AG10803 (cell line): ENCODE measurements around the gene SCYGR1.

Source experiments
- DNase-seq: peaks from one replicate; pipeline ENCODE4 v3.0.0; 2010; ENCODE audit warnings: low read depth
- H3K4me3 ChIP-seq: 2 replicates; pipeline ENCODE4 v1.5.1; 2011; ENCODE audit warnings: mild to moderate bottlenecking, low read length, control low read depth
- CTCF ChIP-seq: conservative IDR thresholded peaks from 2 replicates; pipeline ENCODE4 v1.5.1; 2011; ENCODE audit warnings: mild to moderate bottlenecking, low read length, control low read depth, inconsistent platforms

Gene SCYGR1

DNA sequence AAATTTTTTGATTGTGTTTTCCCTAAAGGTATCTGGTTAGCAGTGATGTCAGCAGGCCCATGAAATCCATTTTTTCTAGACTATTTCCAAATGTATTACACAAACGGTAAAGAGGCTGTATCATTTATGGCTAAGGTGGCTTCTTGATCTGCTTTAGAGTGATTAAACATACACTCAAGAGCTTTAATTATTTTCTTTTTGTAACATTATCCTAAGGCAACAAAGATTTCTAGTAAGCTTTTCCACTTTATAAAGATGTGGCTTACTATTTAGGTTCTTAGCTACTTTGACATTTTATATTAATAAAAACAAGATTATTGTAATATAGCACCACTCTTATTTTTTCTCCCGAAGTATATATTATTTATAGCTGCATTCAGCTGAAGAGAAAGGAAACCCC, 46.2 kb downstream of the SCYGR1 start:
- no peak for TF ChIP-seq CTCF
- no peak overlapping the region for H3K4me3 ChIP-seq
- no peak for DNase-seq

DNA sequence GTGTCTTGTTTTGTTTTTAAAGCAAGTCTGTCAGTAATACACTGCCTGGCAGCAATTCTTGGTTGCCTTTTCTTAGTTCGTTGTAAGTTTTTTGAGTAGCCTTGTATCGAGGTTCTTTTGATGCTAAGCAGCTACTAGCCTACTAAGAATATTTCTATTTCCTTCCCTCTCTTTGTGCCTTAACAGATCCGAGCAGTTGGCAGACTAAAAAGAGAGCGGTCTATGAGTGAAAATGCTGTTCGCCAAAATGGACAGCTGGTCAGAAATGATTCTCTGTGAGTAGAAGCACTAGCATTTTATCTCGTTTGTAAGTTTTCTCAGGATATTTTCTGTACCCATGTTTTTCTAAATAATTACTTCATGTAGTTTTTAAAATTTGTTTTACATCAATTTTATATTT, 47.6 kb downstream of the SCYGR1 start:
- no peak for TF ChIP-seq CTCF
- DNase-seq, result no peak
- no peak overlapping the region for H3K4me3 ChIP-seq

DNA sequence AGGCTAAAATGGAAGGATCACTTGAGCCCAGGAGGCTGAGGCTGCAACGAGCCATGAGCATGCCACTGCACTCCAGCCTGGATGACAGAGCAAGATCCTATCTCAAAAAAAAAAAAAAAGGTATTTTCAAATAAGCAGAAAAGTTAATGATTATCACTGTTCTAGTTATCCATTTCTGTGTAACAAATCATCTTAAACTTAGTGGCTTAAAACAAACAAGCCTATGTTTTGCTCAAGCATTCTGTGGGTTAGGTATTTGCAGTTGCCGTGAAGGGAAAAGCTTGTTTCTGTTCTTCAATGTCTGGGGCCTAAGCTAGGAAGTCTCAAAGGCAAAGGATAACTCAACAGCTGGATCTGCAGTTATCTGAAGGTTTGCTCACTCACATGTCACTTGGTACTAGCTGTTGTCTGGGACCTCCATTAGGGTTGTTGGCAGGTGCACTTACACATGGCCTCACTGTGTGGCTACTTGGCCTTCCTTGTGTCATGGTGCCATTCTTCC, 48.6 kb downstream of the SCYGR1 start:
- H3K4me3 ChIP-seq, result no peak overlapping the region
- no peak for DNase-seq
- TF ChIP-seq CTCF, result no peak
